ENCODE results near the gene ACOXL.

Gene ACOXL

GRCh38 chr2:110751642-110752041 lies 19.3 kb downstream of the ACOXL start:
- FAIRE-seq (no peak), DNase-seq (ENCODE audit: insufficient read length, low spot score) (no peak)

DNA sequence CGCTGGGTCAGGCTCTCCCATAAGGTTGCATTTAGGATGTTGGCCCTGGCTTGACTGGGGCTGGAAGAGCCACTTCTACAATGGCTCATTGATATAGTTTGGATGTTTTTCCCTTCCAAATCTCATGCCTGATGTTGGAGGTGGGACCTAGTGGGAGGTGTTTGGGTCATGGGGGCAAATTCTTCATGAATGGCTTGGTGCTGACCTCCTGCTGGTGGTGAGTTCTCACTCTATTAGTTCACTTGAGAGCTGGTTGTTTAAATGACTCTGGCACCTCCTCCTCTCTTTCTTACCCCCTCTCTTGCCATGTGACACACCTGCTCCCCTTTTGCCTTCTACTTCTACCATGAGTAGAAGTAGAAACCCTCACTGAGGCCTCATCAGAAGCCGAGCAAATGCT lies 20.5 kb downstream of the ACOXL start:
- FAIRE-seq, result no peak
- no peak for DNase-seq (ENCODE audit: insufficient read length, low spot score)

GRCh38 chr2:110755491-110756078 lies 23.2 kb downstream of the ACOXL start:
- DNase-seq (ENCODE audit: insufficient read length, low spot score) (peak; percentile 25), FAIRE-seq (no peak)

DNA sequence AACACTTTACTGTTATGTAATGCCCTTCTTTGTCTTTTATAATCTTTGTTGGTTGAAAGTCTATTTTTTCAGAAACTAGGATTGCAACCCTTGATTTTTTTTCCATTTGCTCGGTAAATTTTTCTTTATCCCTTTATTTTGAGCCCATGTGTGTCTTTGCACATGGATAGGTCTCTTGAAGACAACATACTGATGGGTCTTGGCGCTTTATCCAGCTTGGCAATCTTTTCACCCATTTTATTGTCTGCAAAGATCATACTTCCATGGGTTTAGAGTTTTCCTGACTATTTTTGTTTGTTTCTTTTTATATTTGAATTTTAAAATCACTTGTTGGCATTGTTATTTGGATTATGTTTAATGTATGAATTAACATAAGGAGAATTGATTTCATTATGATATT lies 27.0 kb downstream of the ACOXL start:
- FAIRE-seq, result no peak
- no peak for DNase-seq (ENCODE audit: insufficient read length, low spot score)

- FAIRE-seq, result no peak
Measured at GRCh38 chr2:110764931-110765330, 32.6 kb downstream of the ACOXL start.

DNA sequence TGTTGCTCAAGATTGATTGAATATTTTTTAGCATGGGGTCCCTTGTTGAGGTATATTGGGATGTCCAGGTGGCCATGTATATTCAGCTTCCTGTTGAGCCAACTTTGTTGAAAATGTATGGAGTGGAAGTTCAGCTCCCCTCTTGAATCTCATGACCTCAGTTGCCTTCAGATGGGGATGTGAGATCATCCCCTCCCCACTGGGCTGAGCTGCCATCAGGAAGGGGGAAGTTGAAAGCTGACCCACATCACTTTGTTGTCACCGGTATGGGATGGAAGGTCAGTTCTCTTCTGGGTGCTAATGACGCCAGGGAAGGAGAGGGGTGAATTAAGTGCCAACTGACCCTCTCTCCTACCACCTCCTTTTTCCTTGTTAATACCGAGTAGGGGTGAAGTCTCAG lies 33.9 kb downstream of the ACOXL start:
- FAIRE-seq (no peak), DNase-seq (ENCODE audit: insufficient read length, low spot score) (no peak)

More at GRCh38 chr2:110764931-110765330, 32.6 kb downstream of the ACOXL start:
- no peak for DNase-seq (ENCODE audit: insufficient read length, low spot score)

DNA sequence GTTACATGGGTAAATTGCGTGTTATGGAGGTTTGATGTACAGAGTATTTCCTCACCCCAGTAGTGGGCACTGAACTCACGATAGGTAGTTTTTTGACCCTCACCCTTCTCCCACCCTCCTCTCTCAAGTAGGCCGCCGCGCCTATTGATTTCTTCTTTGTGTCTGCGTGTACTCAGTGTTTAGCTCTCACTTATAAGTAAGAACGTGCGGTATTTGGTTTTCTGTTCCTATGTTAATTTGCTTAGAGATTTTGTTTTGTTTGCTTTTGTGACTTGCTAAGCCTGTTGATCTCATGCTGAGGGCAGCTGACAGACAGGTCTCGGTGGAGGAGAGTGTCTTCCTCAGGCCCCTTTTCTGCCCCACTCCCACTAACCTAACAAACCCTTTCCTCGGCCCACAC lies 36.2 kb downstream of the ACOXL start:
- FAIRE-seq (no peak), DNase-seq (ENCODE audit: insufficient read length, low spot score) (no peak)

- DNase-seq (ENCODE audit: insufficient read length, low spot score) (no peak), FAIRE-seq (no peak)
Measured at GRCh38 chr2:110770404-110770958, 38.1 kb downstream of the ACOXL start.

- FAIRE-seq (no peak), DNase-seq (ENCODE audit: insufficient read length, low spot score) (peak; percentile 34)
Measured at GRCh38 chr2:110770959-110771431, 38.6 kb downstream of the ACOXL start.

DNA sequence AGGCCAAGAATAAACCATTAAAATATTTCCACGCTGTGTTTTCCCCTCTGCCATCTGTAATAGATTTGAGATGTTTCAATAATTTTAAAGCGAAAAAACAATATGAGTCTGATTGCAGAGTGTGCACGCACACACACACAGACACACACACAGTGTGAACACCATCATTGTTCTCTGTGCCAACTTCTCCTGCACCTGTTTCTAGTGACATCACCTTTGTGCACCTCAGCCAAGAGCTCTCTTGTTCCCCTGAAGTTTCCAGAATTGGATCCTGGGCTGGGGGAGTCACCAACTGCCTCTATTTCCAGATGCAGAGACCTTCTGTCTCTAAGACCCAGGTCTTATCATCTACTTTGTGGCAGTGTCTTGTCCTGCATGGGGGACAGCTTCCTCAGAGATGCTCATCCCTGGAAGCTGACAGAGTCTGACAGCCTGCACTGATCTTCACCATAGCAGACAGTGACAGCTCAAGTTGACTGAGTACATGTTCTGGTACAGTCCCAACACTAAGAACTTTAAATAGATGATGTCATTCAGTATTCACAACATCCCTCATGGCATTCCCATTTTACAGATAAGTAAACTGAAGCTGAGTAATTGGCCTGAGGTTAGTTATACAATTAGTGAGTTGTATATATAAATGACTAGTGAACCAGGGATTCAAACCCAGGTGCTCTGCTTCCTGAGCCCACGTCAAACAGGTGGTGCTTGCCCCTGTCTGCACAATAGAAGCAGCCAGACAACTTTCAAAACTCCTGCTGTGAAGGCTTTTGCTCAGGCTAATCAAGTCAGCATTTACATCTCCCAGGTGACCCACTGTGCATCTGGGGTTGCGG lies 39.4 kb downstream of the ACOXL start:
- no peak for DNase-seq (ENCODE audit: insufficient read length, low spot score)

GRCh38 chr2:110772383-110772755 lies 40.0 kb downstream of the ACOXL start:
- FAIRE-seq (no peak), DNase-seq (ENCODE audit: insufficient read length, low spot score) (no peak)

More for the DNA sequence above, 39.4 kb downstream of the ACOXL start:
- FAIRE-seq, result no peak

DNA sequence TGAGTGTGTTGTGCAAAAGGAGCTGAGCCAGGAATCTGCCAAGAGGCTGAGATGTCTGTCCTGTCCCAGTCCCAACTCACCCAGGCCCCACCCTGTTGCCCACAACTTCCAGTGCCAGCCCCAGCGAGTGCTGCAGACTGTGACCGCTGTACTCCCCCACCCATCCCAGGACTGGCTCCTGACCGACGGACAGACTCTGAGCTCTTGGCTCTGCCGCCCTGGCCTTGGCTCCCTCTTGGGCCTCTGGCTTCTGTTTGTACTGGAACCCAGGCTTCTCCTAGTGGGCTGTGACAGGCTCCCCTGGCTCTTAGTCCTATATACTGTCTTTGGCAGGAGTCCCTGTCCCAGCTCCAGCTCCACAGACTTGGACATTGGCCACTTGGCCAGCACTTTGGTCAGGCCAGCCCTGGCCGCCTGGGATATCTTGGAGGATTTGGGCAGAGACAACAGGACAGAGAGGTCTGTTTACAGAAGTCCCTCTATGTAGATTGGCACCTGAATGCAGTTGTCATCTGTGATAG lies 41.1 kb downstream of the ACOXL start:
- DNase-seq (ENCODE audit: insufficient read length, low spot score), result no peak
- no peak for FAIRE-seq

- no peak for DNase-seq (ENCODE audit: insufficient read length, low spot score)
Measured at GRCh38 chr2:110774701-110775100, 42.3 kb downstream of the ACOXL start.

DNA sequence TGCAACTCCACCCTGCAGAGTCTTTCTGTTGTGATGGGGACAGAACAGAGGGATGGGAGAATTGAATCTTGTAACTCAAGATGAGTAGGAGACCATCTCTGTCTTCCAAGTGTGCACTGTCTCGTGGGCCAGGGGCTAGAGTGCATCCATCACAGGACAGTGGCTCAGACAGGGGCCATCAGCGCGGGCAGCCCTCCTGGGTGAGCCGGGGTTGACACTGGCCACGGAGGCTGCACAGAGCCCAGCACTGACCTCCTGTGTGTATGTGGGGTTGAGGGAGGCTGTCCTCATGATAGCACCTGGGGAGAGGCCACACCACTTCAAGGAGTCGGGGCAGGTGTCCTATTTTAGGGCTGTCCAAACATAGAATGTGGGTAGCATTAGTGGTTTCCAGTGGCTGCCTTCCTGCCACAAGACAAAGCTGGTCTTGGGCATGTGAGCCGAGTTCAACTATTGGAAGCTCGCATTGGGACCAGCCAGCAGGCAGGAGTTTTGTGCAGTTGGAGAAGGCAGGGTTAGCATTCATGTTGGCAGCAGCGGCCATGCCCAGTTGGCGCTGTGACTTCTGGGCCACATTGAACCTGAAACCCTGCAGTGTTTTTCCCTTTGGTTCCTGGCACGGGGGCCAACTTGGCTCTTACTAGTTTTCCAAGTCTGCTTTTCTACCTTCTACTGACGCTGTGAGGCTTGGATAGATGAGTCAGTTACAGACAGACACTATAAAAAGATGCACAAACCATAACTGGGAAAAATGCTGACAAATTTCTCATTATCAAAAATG lies 45.3 kb downstream of the ACOXL start:
- FAIRE-seq (no peak), DNase-seq (ENCODE audit: insufficient read length, low spot score) (no peak)

More at GRCh38 chr2:110774701-110775100, 42.3 kb downstream of the ACOXL start:
- FAIRE-seq, result no peak

DNA sequence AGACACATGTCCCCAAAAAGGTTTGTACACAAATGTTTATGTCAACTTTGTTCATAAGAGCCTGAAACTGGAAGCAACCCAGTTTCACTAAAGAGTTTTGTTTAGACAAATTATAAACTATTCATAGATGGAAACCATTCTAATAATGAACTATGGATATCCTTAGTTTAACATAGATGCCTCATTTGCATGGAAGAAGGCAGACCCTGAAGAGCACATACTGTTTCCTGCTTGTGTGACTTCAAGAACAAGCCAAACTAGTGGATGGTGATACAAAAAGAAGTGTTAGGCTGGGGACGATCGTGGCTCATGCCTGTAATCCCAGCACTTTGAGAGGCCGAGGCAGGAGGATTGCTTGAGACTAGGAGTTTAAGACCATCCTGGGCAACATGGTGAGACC lies 48.1 kb downstream of the ACOXL start:
- FAIRE-seq, result no peak
- DNase-seq (ENCODE audit: insufficient read length, low spot score), result no peak

GRCh38 chr2:110783196-110783873 lies 51.0 kb downstream of the ACOXL start:
- FAIRE-seq, result peak; percentile 20
- DNase-seq (ENCODE audit: insufficient read length, low spot score), result no peak

- DNase-seq (ENCODE audit: insufficient read length, low spot score) (no peak), FAIRE-seq (no peak)
Measured at GRCh38 chr2:110784047-110784631, 51.8 kb downstream of the ACOXL start.

DNA sequence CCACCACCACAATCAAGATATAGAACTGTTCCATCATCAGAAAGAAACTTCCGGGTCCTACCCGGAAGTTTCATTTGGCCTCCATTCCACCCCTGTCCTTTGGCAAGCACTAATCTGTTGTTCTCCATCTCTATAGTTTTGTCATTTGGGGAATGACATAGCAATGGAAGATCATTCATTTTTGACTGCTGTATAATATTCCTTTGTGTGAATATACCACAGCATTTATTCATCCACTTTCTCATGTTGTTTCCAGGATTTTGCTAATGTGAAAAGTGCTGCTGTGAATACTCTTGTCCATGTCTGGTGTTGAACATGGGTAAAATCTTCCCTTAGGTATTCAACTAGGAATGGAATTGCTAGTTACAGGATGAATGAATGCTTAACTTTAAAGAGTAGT lies 53.1 kb downstream of the ACOXL start:
- FAIRE-seq, result no peak
- DNase-seq (ENCODE audit: insufficient read length, low spot score), result no peak

DNA sequence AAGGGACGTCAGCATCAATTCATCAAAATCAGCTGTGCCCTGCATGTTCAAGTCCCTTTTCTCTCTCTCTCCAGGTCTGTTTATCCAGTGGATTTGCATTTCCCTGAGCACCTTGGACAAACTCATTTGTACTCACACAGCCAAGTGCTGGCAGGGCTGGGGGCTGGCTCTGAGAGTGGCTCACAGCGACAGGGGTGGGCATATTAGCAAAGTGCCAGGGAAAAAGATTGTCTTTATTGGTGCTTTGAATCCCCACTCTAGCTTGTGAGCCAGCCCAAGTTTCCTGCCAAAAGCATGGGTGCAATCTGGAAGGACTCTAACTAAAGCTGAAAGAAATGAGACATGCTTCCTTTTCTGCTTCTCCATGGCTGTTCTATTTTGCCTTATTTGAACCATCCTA lies 56.6 kb downstream of the ACOXL start:
- FAIRE-seq (no peak), DNase-seq (ENCODE audit: insufficient read length, low spot score) (no peak)

GRCh38 chr2:110789706-110790105 lies 57.3 kb downstream of the ACOXL start:
- DNase-seq (ENCODE audit: insufficient read length, low spot score) (no peak), FAIRE-seq (no peak)
